Stomach (tissue), 4 donors: ENCODE results near the gene SLC7A5.

ENCODE experiments used
- CTCF ChIP-seq, 7 experiments: fragments of 450-650 bp in 4 of 7; fragments of 200-600 bp in 3 of 7; sonication (generic) in 3 of 7; IDR thresholded peaks; one replicate each; pipeline ENCODE4 v1.5.1; 2016 to 2019; ENCODE audit warnings: antibody characterized with exemption in 7 of 7, control low read depth in 2 of 7, mild to moderate bottlenecking in 1 of 7
- POLR2AphosphoS5 ChIP-seq, 3 donors: sonication (generic); formaldehyde crosslinking; IDR thresholded peaks; one replicate each; pipeline ENCODE4 v1.6.1; 2016; ENCODE audit warnings: antibody characterized with exemption in 3 of 3

GRCh38 chr16:87851601-87852000 lies 17.7 kb downstream of the SLC7A5 start:
- TF ChIP-seq CTCF (IDR thresholded peaks at IDR 0.05) (no peak), POLR2AphosphoS5 (IDR thresholded peaks at IDR 0.05) (no peak)
